ENCODE data around the gene MCUB.
A peak's percentile ranks its signal among the peaks of the same experiment; 100 is the strongest.

MCUB gene

DNA sequence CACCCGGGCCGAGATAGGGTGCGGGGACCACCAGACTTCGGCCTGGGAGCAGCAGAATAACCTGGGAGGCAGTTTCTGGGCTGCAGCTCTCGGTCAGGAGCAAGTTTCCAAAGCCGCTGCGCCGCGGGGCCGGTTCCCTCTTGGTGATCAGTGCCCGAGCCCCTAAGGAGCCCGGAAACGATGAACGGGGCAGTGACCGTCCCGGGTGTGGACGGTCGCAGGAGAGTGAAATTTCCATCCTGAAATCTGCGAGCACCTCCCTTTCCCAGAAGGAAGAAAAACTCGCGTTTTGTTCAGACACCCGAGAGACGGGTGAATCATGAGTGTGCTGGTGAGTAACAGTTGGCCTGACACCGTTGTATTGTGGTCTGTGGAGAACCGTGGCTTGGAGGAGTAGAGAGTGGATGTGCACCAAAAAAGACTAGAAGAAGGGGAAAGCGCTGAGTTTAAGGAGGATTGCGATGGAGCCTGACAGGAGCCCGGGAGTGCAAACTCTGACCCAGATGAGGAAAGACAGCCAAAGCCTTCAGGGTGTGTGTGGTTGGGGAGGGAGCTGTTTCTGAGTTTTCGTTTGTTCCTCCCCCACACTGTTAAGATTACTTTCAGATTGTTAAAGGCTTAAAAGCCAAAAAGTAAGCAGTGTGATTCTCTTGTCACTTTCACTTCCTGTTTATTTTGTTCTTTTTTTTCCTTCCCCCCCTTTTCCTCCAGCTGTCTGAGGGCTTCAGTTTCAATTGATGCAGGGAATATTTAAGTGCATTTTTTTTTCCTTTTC is 828 bp downstream of the MCUB start:
- Histone ChIP-seq H2AFZ (ENCODE audit: low read length) (peak overlapping the region; percentile 82), H3K27me3 (replicated peaks; ENCODE audit: insufficient read depth, low read length) (no peaks in the 10 kb centered on the region), H3F3A (ENCODE audit: insufficient read depth, low read length) (peaks cover 14% of the 10 kb centered on the region), H3K9me2 (replicated peaks; ENCODE audit: insufficient read depth, low read length) (no peaks in the 10 kb centered on the region), H4K20me1 (ENCODE audit: insufficient read depth, low read length) (no peaks in the 10 kb centered on the region; the same call in 1 of the 2 replicates), H3K9ac (ENCODE audit: low read length) (peak overlapping the region; percentile 80), H3K27ac (ENCODE audit: low read length) (peak overlapping the region; percentile 80), H3K36me3 (replicated peaks; ENCODE audit: insufficient read depth, low read length) (no peaks in the 10 kb centered on the region), H3K79me2 (ENCODE audit: low read length) (peaks cover 27% of the 10 kb centered on the region), H3K4me3 (ENCODE audit: low read length) (peak overlapping the region; percentile 86), H3K4me1 (ENCODE audit: low read length) (peaks cover 4% of the 10 kb centered on the region; the same call in 1 of the 2 replicates), H3K9me3 (replicated peaks; ENCODE audit: insufficient read depth, low read length) (no peaks in the 10 kb centered on the region), H3K4me2 (ENCODE audit: low read depth, low read length) (peak overlapping the region; percentile 65)
- TF ChIP-seq EZH2 (optimal IDR thresholded peaks at IDR 0.05; ENCODE audit: low read depth, low read length), result no peak
- TF ChIP-seq EZH2phosphoT487 (IDR thresholded peaks at IDR 0.05; ENCODE audit: low read length), result no peak
- TF ChIP-seq, protein P1, sequence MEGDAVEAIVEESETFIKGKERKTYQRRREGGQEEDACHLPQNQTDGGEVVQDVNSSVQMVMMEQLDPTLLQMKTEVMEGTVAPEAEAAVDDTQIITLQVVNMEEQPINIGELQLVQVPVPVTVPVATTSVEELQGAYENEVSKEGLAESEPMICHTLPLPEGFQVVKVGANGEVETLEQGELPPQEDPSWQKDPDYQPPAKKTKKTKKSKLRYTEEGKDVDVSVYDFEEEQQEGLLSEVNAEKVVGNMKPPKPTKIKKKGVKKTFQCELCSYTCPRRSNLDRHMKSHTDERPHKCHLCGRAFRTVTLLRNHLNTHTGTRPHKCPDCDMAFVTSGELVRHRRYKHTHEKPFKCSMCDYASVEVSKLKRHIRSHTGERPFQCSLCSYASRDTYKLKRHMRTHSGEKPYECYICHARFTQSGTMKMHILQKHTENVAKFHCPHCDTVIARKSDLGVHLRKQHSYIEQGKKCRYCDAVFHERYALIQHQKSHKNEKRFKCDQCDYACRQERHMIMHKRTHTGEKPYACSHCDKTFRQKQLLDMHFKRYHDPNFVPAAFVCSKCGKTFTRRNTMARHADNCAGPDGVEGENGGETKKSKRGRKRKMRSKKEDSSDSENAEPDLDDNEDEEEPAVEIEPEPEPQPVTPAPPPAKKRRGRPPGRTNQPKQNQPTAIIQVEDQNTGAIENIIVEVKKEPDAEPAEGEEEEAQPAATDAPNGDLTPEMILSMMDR (IDR thresholded peaks at IDR 0.05; ENCODE audit: low read length), result no peak
- DNase-seq, result peak; percentile 87

DNA sequence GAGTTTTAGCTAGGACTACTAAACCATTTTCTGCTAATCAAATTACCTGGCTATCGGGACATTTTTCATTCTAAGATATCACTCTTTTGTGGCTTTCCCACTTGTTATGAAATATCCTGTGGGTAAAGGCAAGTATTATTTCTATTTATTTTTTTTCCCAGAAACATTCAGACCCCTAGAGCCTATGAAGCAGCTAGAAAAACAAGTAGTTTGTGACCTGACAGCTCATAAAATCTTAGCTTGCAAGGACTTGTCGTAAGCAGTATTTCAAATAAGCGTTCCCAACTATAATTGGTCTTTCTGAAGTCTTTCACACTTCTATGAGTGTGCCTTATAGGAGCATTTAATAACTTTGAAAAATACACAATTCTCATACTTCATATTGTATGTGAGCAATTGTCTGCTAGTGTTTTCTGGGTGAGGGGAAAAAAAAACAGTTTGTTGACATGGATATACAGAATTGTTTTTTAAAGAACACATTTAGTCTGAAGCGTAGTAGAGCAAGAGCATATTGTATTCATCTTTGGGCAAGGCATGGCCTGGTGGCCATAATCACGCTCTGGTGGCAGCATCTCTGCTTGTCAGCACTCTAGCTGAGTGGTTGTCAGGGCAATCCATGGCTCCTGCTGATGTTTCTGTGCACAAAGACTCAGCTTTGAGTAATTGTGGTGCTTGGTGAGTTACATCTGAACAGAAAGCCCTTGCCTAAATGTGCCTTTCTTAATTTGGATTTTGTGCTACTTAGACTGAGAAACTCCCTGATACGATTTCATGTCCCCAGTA is 2.6 kb downstream of the MCUB start:
- Histone ChIP-seq H4K20me1 (ENCODE audit: insufficient read depth, low read length) (no peaks in the 10 kb centered on the region; the same call in 1 of the 2 replicates), H3K4me3 (ENCODE audit: low read length) (no peak overlapping the region), H3K27me3 (replicated peaks; ENCODE audit: insufficient read depth, low read length) (no peaks in the 10 kb centered on the region), H3K9me3 (replicated peaks; ENCODE audit: insufficient read depth, low read length) (no peaks in the 10 kb centered on the region), H3K4me2 (ENCODE audit: low read depth, low read length) (no peak overlapping the region), H3K27ac (ENCODE audit: low read length) (no peak overlapping the region), H3K4me1 (ENCODE audit: low read length) (peaks cover 4% of the 10 kb centered on the region; the same call in 1 of the 2 replicates), H3K9ac (ENCODE audit: low read length) (no peak overlapping the region), H3K79me2 (ENCODE audit: low read length) (peaks cover 27% of the 10 kb centered on the region), H3K9me2 (replicated peaks; ENCODE audit: insufficient read depth, low read length) (no peaks in the 10 kb centered on the region), H2AFZ (ENCODE audit: low read length) (no peak overlapping the region), H3F3A (ENCODE audit: insufficient read depth, low read length) (peaks cover 14% of the 10 kb centered on the region), H3K36me3 (replicated peaks; ENCODE audit: insufficient read depth, low read length) (no peaks in the 10 kb centered on the region)
- TF ChIP-seq, protein P1 (IDR thresholded peaks at IDR 0.05; ENCODE audit: low read length), result no peak
- TF ChIP-seq EZH2phosphoT487 (IDR thresholded peaks at IDR 0.05; ENCODE audit: low read length) (no peak), EZH2 (optimal IDR thresholded peaks at IDR 0.05; ENCODE audit: low read depth, low read length) (no peak)
- DNase-seq, result no peak

DNA sequence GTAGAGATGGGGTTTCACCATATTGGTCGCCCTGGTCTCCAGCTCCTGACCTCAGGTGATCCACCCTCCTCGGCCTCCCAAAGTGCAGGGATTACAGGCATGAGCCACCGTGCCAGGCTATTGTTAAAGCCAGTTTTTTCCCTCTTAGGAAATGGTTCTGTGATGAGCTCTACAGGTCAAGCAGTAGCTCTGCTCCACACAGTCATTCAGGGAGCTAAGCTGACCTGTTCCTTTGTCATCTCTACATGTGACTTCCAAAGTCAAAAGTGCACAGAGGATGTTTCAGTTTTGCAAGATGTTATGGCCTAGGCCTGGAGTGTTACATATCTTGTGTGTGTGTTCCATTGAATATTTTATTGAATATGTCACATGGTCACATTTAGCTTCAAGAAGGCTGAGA is 11.4 kb downstream of the MCUB start:
- Histone ChIP-seq H4K20me1 (ENCODE audit: insufficient read depth, low read length) (no peaks in the 10 kb centered on the region), H3K27me3 (replicated peaks; ENCODE audit: insufficient read depth, low read length) (no peaks in the 10 kb centered on the region), H3K36me3 (replicated peaks; ENCODE audit: insufficient read depth, low read length) (no peaks in the 10 kb centered on the region), H3K27ac (ENCODE audit: low read length) (no peak overlapping the region), H3F3A (ENCODE audit: insufficient read depth, low read length) (no peaks in the 10 kb centered on the region), H3K4me3 (ENCODE audit: low read length) (no peak overlapping the region), H3K9me2 (replicated peaks; ENCODE audit: insufficient read depth, low read length) (no peaks in the 10 kb centered on the region), H3K4me1 (ENCODE audit: low read length) (no peaks in the 10 kb centered on the region), H3K4me2 (ENCODE audit: low read depth, low read length) (no peak overlapping the region), H3K9me3 (replicated peaks; ENCODE audit: insufficient read depth, low read length) (no peaks in the 10 kb centered on the region), H3K9ac (ENCODE audit: low read length) (no peak overlapping the region), H3K79me2 (ENCODE audit: low read length) (peaks cover 18% of the 10 kb centered on the region; the same call in 1 of the 2 replicates), H2AFZ (ENCODE audit: low read length) (no peak overlapping the region)
- DNase-seq, result no peak
- TF ChIP-seq EZH2phosphoT487 (IDR thresholded peaks at IDR 0.05; ENCODE audit: low read length) (no peak), EZH2 (optimal IDR thresholded peaks at IDR 0.05; ENCODE audit: low read depth, low read length) (no peak)
- TF ChIP-seq, protein P1 (IDR thresholded peaks at IDR 0.05; ENCODE audit: low read length), result no peak
